ENCODE measurements around the gene LACTBL1. TPM values are rescaled to one million over a fixed set of nuclear protein-coding genes. Genes with fewer than 3 reads are reported as not detected.

LACTBL1 gene
- total and polyA plus RNA-seq, 2 donors = not detected

GRCh38 chr1:22935433-22935832 lies 37.2 kb downstream of the LACTBL1 start:
- H3K4me3 ChIP-seq (ENCODE audit: low read length in 2 of 2) = no peak overlapping the region
- no peak for DNase-seq (ENCODE audit: low read depth in 6 of 9, low spot score in 9 of 9)
- WGBS = over 99% methylated on average over 3 of the region's 3 CpGs

GRCh38 chr1:22932803-22933470 lies 39.7 kb downstream of the LACTBL1 start:
- Histone ChIP-seq H3K4me3 (ENCODE audit: low read length in 2 of 2) (no peak overlapping the region), H3K27me3 (ENCODE audit: control insufficient read depth in 2 of 2, insufficient read depth in 1 of 2, low read length in 1 of 2) (peaks cover 2 to 3% of the 10 kb centered on the region in 2 donors), H3K9me3 (ENCODE audit: control insufficient read depth in 2 of 2, insufficient read depth in 1 of 2, low read length in 1 of 2) (no peaks in the 10 kb centered on the region), H3K36me3 (ENCODE audit: control insufficient read depth in 2 of 2, insufficient read depth in 2 of 2, low read length in 1 of 2) (no peaks in the 10 kb centered on the region), H3K27ac (ENCODE audit: low read depth in 1 of 2, low read length in 1 of 2) (no peak overlapping the region), H3K4me1 (ENCODE audit: control insufficient read depth in 2 of 2, insufficient read depth in 2 of 2, low read length in 2 of 2) (no peaks in the 10 kb centered on the region)
- 62% methylated on average over 4 of the region's 4 CpGs for WGBS
- no peak for DNase-seq (ENCODE audit: low read depth in 6 of 9, low spot score in 9 of 9)

More at GRCh38 chr1:22935433-22935832, 37.2 kb downstream of the LACTBL1 start:
- Histone ChIP-seq H3K36me3 (ENCODE audit: control insufficient read depth in 2 of 2, insufficient read depth in 2 of 2, low read length in 1 of 2) (no peaks in the 10 kb centered on the region), H3K27ac (ENCODE audit: low read depth in 1 of 2, low read length in 1 of 2) (no peak overlapping the region), H3K9me3 (ENCODE audit: control insufficient read depth in 2 of 2, insufficient read depth in 1 of 2, low read length in 1 of 2) (no peaks in the 10 kb centered on the region), H3K27me3 (ENCODE audit: control insufficient read depth in 2 of 2, insufficient read depth in 1 of 2, low read length in 1 of 2) (peaks cover 0 to 1% of the 10 kb centered on the region in 2 donors), H3K4me1 (ENCODE audit: control insufficient read depth in 2 of 2, insufficient read depth in 2 of 2, low read length in 2 of 2) (no peaks in the 10 kb centered on the region)

- Histone ChIP-seq H3K9me3 (ENCODE audit: control insufficient read depth in 2 of 2, insufficient read depth in 1 of 2, low read length in 1 of 2) (no peaks in the 10 kb centered on the region), H3K27ac (ENCODE audit: low read depth in 1 of 2, low read length in 1 of 2) (no peak overlapping the region), H3K4me1 (ENCODE audit: control insufficient read depth in 2 of 2, insufficient read depth in 2 of 2, low read length in 2 of 2) (no peaks in the 10 kb centered on the region), H3K4me3 (ENCODE audit: low read length in 2 of 2) (no peak overlapping the region), H3K27me3 (ENCODE audit: control insufficient read depth in 2 of 2, insufficient read depth in 1 of 2, low read length in 1 of 2) (peaks cover 2 to 3% of the 10 kb centered on the region in 2 donors), H3K36me3 (ENCODE audit: control insufficient read depth in 2 of 2, insufficient read depth in 2 of 2, low read length in 1 of 2) (no peaks in the 10 kb centered on the region)
- peak in 2 of 9 donors; percentile 4 to 5 for DNase-seq (ENCODE audit: low read depth in 6 of 9, low spot score in 9 of 9)
- 53% methylated on average over 11 of the region's 11 CpGs for WGBS
Observed at GRCh38 chr1:22930240-22930912, 42.3 kb downstream of the LACTBL1 start.

- Histone ChIP-seq H3K4me1 (ENCODE audit: control insufficient read depth in 2 of 2, insufficient read depth in 2 of 2, low read length in 2 of 2) (no peaks in the 10 kb centered on the region), H3K4me3 (ENCODE audit: low read length in 2 of 2) (no peak overlapping the region), H3K27me3 (ENCODE audit: control insufficient read depth in 2 of 2, insufficient read depth in 1 of 2, low read length in 1 of 2) (peaks cover 0 to under 1% of the 10 kb centered on the region in 2 donors), H3K36me3 (ENCODE audit: control insufficient read depth in 2 of 2, insufficient read depth in 2 of 2, low read length in 1 of 2) (no peaks in the 10 kb centered on the region), H3K27ac (ENCODE audit: low read depth in 1 of 2, low read length in 1 of 2) (no peak overlapping the region), H3K9me3 (ENCODE audit: control insufficient read depth in 2 of 2, insufficient read depth in 1 of 2, low read length in 1 of 2) (no peaks in the 10 kb centered on the region)
- 86% methylated on average over 9 of the region's 9 CpGs for WGBS
- no peak for DNase-seq (ENCODE audit: low read depth in 6 of 9, low spot score in 9 of 9)
Observed at GRCh38 chr1:22925111-22925510, 47.6 kb downstream of the LACTBL1 start.

GRCh38 chr1:22922640-22923039 lies 50.0 kb downstream of the LACTBL1 start:
- Histone ChIP-seq H3K36me3 (ENCODE audit: control insufficient read depth in 2 of 2, insufficient read depth in 2 of 2, low read length in 1 of 2) (no peaks in the 10 kb centered on the region), H3K4me3 (ENCODE audit: low read length in 2 of 2) (no peak overlapping the region), H3K27ac (ENCODE audit: low read depth in 1 of 2, low read length in 1 of 2) (no peak overlapping the region), H3K27me3 (ENCODE audit: control insufficient read depth in 2 of 2, insufficient read depth in 1 of 2, low read length in 1 of 2) (no peaks in the 10 kb centered on the region), H3K4me1 (ENCODE audit: control insufficient read depth in 2 of 2, insufficient read depth in 2 of 2, low read length in 2 of 2) (no peaks in the 10 kb centered on the region), H3K9me3 (ENCODE audit: control insufficient read depth in 2 of 2, insufficient read depth in 1 of 2, low read length in 1 of 2) (no peaks in the 10 kb centered on the region)
- no peak for DNase-seq (ENCODE audit: low read depth in 6 of 9, low spot score in 9 of 9)
- 97% methylated on average over 1 of the region's 1 CpG for whole genome bisulfite sequencing

GRCh38 chr1:22921452-22922126 lies 51.1 kb downstream of the LACTBL1 start:
- 91% methylated on average over 8 of the region's 8 CpGs for WGBS
- no peak for DNase-seq (ENCODE audit: low read depth in 6 of 9, low spot score in 9 of 9)
- no peaks in the 10 kb centered on the region for H3K4me1 ChIP-seq (ENCODE audit: control insufficient read depth in 2 of 2, insufficient read depth in 2 of 2, low read length in 2 of 2)
- H3K27me3 ChIP-seq (ENCODE audit: control insufficient read depth in 2 of 2, insufficient read depth in 1 of 2, low read length in 1 of 2) = no peaks in the 10 kb centered on the region
- no peak overlapping the region for H3K4me3 ChIP-seq (ENCODE audit: low read length in 2 of 2)
- H3K27ac ChIP-seq (ENCODE audit: low read depth in 1 of 2, low read length in 1 of 2) = no peak overlapping the region
- H3K9me3 ChIP-seq (ENCODE audit: control insufficient read depth in 2 of 2, insufficient read depth in 1 of 2, low read length in 1 of 2) = no peaks in the 10 kb centered on the region
- H3K36me3 ChIP-seq (ENCODE audit: control insufficient read depth in 2 of 2, insufficient read depth in 2 of 2, low read length in 1 of 2) = no peaks in the 10 kb centered on the region

GRCh38 chr1:22920734-22921451 lies 51.8 kb downstream of the LACTBL1 start:
- no peak for DNase-seq (ENCODE audit: low read depth in 6 of 9, low spot score in 9 of 9)
- H3K27me3 ChIP-seq (ENCODE audit: control insufficient read depth in 2 of 2, insufficient read depth in 1 of 2, low read length in 1 of 2) = no peaks in the 10 kb centered on the region
- H3K36me3 ChIP-seq (ENCODE audit: control insufficient read depth in 2 of 2, insufficient read depth in 2 of 2, low read length in 1 of 2) = no peaks in the 10 kb centered on the region
- H3K4me3 ChIP-seq (ENCODE audit: low read length in 2 of 2) = no peak overlapping the region
- H3K4me1 ChIP-seq (ENCODE audit: control insufficient read depth in 2 of 2, insufficient read depth in 2 of 2, low read length in 2 of 2) = no peaks in the 10 kb centered on the region
- H3K9me3 ChIP-seq (ENCODE audit: control insufficient read depth in 2 of 2, insufficient read depth in 1 of 2, low read length in 1 of 2) = no peaks in the 10 kb centered on the region
- H3K27ac ChIP-seq (ENCODE audit: low read depth in 1 of 2, low read length in 1 of 2) = no peak overlapping the region
- WGBS = 86% methylated on average over 8 of the region's 8 CpGs

- Histone ChIP-seq H3K27ac (ENCODE audit: low read depth in 1 of 2, low read length in 1 of 2) (no peak overlapping the region), H3K4me3 (ENCODE audit: low read length in 2 of 2) (no peak overlapping the region), H3K27me3 (ENCODE audit: control insufficient read depth in 2 of 2, insufficient read depth in 1 of 2, low read length in 1 of 2) (no peaks in the 10 kb centered on the region), H3K9me3 (ENCODE audit: control insufficient read depth in 2 of 2, insufficient read depth in 1 of 2, low read length in 1 of 2) (no peaks in the 10 kb centered on the region), H3K36me3 (ENCODE audit: control insufficient read depth in 2 of 2, insufficient read depth in 2 of 2, low read length in 1 of 2) (no peaks in the 10 kb centered on the region), H3K4me1 (ENCODE audit: control insufficient read depth in 2 of 2, insufficient read depth in 2 of 2, low read length in 2 of 2) (no peaks in the 10 kb centered on the region)
- WGBS = 92% methylated on average over 6 of the region's 6 CpGs
- no peak for DNase-seq (ENCODE audit: low read depth in 6 of 9, low spot score in 9 of 9)
Observed at GRCh38 chr1:22920026-22920733, 52.5 kb downstream of the LACTBL1 start.

Measured in thymus (tissue), 11 donors.